ENCODE results near the gene SGSH. TPM values are rescaled to one million over a fixed set of nuclear protein-coding genes. Genes with fewer than 3 reads are reported as not detected.

SGSH gene
- total RNA-seq, 2 donors from 2014 or later, result 22.2 to 51.8 TPM

DNA sequence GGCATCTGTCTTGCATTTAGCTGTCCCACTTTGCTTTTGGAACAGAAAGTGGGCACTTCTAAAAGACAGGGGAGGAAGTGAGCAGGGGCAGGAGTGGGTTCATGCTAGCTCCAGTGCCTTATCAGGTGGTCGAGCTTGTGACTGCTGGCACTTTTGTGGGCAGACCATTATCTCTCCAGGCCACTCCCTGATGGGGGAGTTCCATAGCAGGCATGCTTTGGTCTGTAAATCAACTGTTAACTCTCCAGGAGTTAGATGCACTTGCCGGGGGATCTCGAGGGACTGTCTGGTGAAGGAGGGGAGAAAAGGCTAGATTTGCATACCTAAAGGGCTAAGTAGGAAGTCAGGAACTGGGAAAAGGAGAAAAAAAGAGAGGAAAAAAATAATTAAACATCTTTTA is 59.6 kb downstream of the SGSH start:
- TF ChIP-seq CTCF (IDR thresholded peaks at IDR 0.05), result no peak
- H3K27ac ChIP-seq, result no peak overlapping the region
- no peaks in the 10 kb centered on the region for H3K27me3 ChIP-seq (replicated peaks; ENCODE audit: insufficient read depth)
- ATAC-seq (ENCODE audit: insufficient number of reproducible peaks, low FRiP score, low read depth) (no peak), DNase-seq (ENCODE audit: low spot score) (no peak)
- no peaks in the 10 kb centered on the region for H3K9me3 ChIP-seq
- H3K4me3 ChIP-seq, result no peak overlapping the region
- no peaks in the 10 kb centered on the region for H3K36me3 ChIP-seq
- no peaks in the 10 kb centered on the region for H3K4me1 ChIP-seq (ENCODE audit: control insufficient read depth in 1 of 2, low read depth in 2 of 2)

Other genes with a start within 250 kb of the SGSH start
- 10 to 100 TPM; 45.9 to 52.1 TPM for gene TBC1D16, start 184.5 kb downstream of the SGSH start, total RNA-seq
- gene CCDC40, start 183.7 kb downstream of the SGSH start, total RNA-seq, result 1 to 10 TPM; 4.4 to 6.5 TPM
- 100 to 1,000 TPM; 101 to 126 TPM for gene GAA, start 118.8 kb downstream of the SGSH start, total RNA-seq
- gene EIF4A3, start 73.2 kb downstream of the SGSH start, total RNA-seq, result 10 to 100 TPM; 32.6 to 39.4 TPM
- gene CARD14, start 50.3 kb downstream of the SGSH start, total RNA-seq, result not detected
- 10 to 100 TPM; 41.1 to 69.2 TPM for gene SLC26A11, start 94 bp upstream of the SGSH start, total RNA-seq
- 100 to 1,000 TPM; 150 to 174 TPM for gene RNF213, start 40.5 kb upstream of the SGSH start, total RNA-seq
- gene ENDOV, start 194.8 kb upstream of the SGSH start, total RNA-seq, result 10 to 100 TPM; 27.3 to 46.7 TPM